WI38 (cell line): ENCODE measurements around the gene PKHD1.

ENCODE experiments used
- H3K4me3 ChIP-seq: 2 replicates; pipeline ENCODE4 v1.5.1; 2011; ENCODE audit warnings: low read depth, mild to moderate bottlenecking, control low read depth, low read length
- CTCF ChIP-seq: IDR thresholded peaks from 2 replicates; pipeline ENCODE4 v1.5.1; 2012; ENCODE audit warnings: low read depth, mild to moderate bottlenecking, control low read depth, low read length

PKHD1 gene

DNA sequence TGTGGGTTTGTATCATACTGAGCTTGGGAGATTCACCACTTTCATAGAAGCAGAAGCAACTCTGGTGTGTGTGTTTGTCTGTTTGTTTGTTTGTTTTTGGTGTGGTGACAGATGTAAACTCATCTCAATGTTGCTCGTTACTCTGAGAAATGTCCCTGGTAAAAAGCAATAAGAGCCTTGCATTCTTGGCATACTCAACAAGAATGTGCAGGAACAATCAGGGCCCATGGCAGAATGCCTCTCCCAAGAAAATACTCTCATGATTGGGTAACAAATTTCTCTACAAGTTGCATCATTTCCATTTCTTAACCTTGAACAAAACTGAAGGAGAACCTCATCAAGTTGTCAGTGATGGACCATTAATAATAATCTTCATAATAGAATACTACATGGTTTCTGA lies 43.0 kb upstream of the PKHD1 start:
- TF ChIP-seq CTCF = no peak

GRCh38 chr6:52127957-52128356 lies 40.5 kb upstream of the PKHD1 start:
- TF ChIP-seq CTCF = no peak

More for the DNA sequence above, 43.0 kb upstream of the PKHD1 start:
- H3K4me3 ChIP-seq = no peak overlapping the region

DNA sequence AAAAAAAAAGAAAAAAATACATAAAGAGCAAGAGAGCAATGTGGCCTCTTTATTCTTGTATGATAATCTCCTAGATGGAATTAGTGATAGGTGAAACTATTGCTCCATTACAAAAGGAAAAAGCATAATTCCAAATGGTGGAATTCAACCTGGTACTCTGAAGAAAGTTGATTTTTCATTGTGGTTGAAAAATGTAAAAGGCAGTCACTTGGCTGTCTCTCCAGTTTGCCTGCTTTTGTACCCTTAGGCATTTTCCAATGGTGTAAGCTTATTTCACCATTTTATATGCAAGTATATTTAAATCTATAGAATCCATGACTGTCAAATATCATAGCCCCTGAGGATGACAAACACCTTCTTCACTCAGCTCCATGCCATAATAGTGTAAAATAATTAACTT lies 38.8 kb upstream of the PKHD1 start:
- no peak overlapping the region for H3K4me3 ChIP-seq

More at GRCh38 chr6:52127957-52128356, 40.5 kb upstream of the PKHD1 start:
- H3K4me3 ChIP-seq = no peak overlapping the region

DNA sequence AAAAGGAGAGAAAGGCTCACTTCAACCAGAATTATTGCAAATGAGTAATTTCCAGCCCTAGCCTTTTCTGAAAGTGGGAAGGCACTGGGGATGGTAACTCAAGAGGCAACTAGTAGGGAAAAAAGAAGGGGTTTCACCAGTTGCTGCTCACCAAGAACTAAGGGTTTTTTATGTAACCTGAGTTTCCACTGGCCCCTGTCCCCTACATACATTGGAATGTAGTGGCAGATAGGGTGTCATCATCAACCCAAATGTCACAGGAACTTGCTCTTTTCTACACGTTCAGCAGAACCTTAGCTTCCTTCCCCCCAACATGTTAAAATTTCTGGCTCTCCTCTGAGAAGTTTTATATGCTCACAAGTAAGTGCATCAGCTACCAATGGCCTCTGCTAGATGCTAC lies 38.2 kb upstream of the PKHD1 start:
- no peak for TF ChIP-seq CTCF
- no peak overlapping the region for H3K4me3 ChIP-seq

More for the DNA sequence above, 38.8 kb upstream of the PKHD1 start:
- no peak for TF ChIP-seq CTCF

GRCh38 chr6:52125139-52125538 lies 37.7 kb upstream of the PKHD1 start:
- TF ChIP-seq CTCF = no peak

DNA sequence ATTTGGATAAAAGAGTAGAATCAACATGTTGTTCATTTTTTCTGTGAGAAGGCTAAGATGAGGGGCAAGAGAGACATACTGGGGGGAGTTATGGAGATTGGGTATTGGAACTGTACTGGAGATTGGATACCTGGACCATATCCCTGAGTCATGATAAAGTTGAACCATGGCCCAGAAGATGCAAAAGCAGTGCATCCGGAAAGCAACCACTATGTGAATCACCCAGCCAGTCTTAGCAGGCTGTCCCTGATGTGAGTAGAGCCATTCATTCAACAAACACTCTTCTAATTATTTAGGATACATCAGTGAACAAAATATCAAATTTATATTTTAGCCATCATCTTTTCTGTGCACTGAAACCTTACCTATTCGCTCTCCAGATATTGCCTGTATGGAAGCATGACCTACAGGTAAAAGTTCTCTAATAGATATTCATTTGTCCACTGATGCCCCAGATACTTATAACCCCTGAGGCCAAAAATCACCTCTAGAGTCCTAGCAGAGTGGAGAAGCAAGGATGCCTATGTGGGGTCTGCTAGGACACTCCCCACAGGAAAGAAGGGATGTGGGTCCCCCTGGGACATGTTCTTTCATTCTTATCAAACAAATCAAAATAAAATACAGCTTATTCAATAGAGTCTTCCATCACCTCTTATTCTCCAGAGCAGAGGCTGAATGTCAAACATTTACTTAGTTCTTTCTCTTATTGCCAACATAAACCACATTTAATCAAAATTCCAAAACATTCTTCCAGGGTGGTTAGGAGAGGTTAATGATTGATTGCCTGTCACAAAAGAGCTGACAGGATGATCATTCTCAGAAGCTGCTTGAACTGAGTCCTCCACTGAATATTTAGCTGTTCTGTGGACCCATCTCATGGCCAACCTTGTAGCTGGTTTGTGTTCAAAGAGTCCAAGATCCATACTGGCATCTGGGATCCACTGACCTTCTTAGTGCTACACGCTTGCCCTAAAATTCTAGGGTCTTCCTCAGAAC lies 37.0 kb upstream of the PKHD1 start:
- TF ChIP-seq CTCF = no peak
- H3K4me3 ChIP-seq = no peak overlapping the region

More at GRCh38 chr6:52125139-52125538, 37.7 kb upstream of the PKHD1 start:
- no peak overlapping the region for H3K4me3 ChIP-seq

DNA sequence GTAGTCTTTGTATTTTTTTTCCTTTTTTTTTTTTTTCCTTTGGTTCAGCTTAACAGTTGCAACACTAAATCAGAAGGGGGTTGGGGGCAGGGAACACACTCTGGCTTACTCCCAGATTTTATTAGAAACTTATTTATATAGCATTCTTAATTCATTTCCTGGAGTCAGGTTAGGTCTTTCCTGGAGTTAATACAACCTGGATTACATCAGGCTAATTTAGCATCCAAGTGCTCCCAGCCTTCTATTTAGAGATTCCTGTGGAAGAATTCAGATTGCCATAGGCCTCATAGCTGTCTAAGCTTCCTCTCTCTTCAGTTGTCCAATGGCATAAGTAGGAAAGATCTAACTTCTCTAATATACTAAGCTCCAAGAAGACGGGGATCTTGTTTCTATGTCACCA lies 35.8 kb upstream of the PKHD1 start:
- H3K4me3 ChIP-seq = no peak overlapping the region
- TF ChIP-seq CTCF = no peak
